NAMALWA (cell line): ENCODE data around the gene OR6B2.
"Not testable (repeated sequence)": the region's sequence is repeated elsewhere in the genome, so short reads cannot be mapped to it uniquely, and the experiment has no call there.

ENCODE experiments used
- DNase-seq: peaks from one replicate; pipeline ENCODE4 v3.0.0-alpha.2; 2015; ENCODE audit warnings: low spot score

Gene OR6B2

GRCh38 chr2:240030379-240031094 lies at the start of gene OR6B2:
TSS of gene OR6B2 (minus strand) at chr2:240030429. CDS start at chr2:240030429, 0 bp downstream.
- DNase-seq = no peak

GRCh38 chr2:240078631-240079030 lies 48.4 kb upstream of the OR6B2 start:
- no peak for DNase-seq

GRCh38 chr2:240077442-240077841 lies 47.2 kb upstream of the OR6B2 start:
- no peak for DNase-seq

- DNase-seq = no peak
Measured at GRCh38 chr2:240074545-240074944, 44.3 kb upstream of the OR6B2 start.

- DNase-seq = no peak
Measured at GRCh38 chr2:240070907-240071306, 40.7 kb upstream of the OR6B2 start.

- no peak for DNase-seq
Measured at GRCh38 chr2:240069829-240070228, 39.6 kb upstream of the OR6B2 start.

GRCh38 chr2:240068193-240068592 lies 38.0 kb upstream of the OR6B2 start:
- no peak for DNase-seq

GRCh38 chr2:240066489-240066888 lies 36.3 kb upstream of the OR6B2 start:
- no peak for DNase-seq

GRCh38 chr2:240064898-240065297 lies 34.7 kb upstream of the OR6B2 start:
- no peak for DNase-seq

GRCh38 chr2:240060977-240061591 lies 30.9 kb upstream of the OR6B2 start:
- DNase-seq = peak; percentile 75

GRCh38 chr2:240056678-240057077 lies 26.4 kb upstream of the OR6B2 start:
- no peak for DNase-seq

- no peak for DNase-seq
Measured at GRCh38 chr2:240055177-240055917, 25.1 kb upstream of the OR6B2 start.

- DNase-seq = no peak
Measured at GRCh38 chr2:240053173-240054155, 23.2 kb upstream of the OR6B2 start, which contains the start of gene OR6B3. TSS of gene OR6B3 (minus strand) at chr2:240053521.

GRCh38 chr2:240052524-240052923 lies 22.3 kb upstream of the OR6B2 start:
- no peak for DNase-seq

- DNase-seq = no peak
Measured at GRCh38 chr2:240051697-240052096, 21.5 kb upstream of the OR6B2 start.

- no peak for DNase-seq
Measured at GRCh38 chr2:240050278-240050677, 20.0 kb upstream of the OR6B2 start.

GRCh38 chr2:240048237-240048636 lies 18.0 kb upstream of the OR6B2 start:
- no peak for DNase-seq

- DNase-seq = no peak
Measured at GRCh38 chr2:240045098-240045497, 14.9 kb upstream of the OR6B2 start.

GRCh38 chr2:240044096-240044495 lies 13.9 kb upstream of the OR6B2 start:
- DNase-seq = not testable (repeated sequence)

GRCh38 chr2:240043279-240043989 lies 13.2 kb upstream of the OR6B2 start:
- no peak for DNase-seq

GRCh38 chr2:240042740-240043139 lies 12.5 kb upstream of the OR6B2 start:
- no peak for DNase-seq
